ENCODE results near the gene OGFOD2. TPM values are rescaled to one million over a fixed set of nuclear protein-coding genes. Genes with fewer than 3 reads are reported as not detected.

The OGFOD2 gene
- total and polyA plus RNA-seq, 2 of the 13 experiments (the other 11 are each of a cell fraction or from before 2014, with no cell fraction given): 13.2 to 14.6 TPM

DNA sequence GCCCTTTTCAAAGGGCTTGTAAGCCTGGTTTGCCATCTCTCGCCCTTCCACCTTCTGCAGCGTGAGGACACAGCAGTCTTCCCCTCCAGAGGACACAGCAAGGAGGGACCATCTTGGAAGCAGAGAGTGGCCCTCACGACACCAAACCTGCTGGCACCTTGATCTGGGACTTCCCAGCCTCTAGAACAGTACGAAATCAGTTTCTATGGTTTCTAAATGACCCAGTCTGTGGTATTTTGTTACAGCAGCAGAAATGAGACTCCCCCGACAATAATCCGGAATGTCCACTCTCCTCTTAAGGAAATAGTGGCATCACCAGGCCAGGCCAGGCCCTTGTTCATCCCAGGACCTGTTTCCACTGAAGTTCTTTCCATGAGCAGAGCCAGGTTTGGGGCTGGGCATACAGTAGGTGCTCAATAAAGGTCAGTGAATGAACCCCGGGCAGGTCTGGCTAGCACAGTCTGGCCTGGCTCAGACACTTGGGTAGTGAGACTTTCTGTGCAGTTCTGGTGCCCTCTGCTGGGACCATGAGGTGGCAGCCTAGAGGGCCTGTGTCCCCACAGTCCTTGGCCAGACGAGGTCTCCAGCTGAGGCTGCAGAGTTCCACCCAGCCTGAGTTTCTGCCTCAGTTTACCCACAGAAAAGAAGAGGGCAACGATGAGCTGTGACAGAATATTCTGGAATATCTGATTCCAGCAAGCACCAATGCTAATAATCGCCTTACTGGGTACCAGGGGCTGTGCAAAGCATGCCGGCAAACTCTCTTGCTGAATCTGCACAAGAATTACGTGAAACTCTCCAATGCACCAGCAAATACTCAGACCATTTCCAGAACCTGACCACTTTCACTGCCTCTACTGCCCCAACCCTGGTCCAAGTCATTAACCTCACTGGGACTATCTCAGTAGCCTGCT, 22.8 kb upstream of the OGFOD2 start (continued):
- TF ChIP-seq, protein P1, sequence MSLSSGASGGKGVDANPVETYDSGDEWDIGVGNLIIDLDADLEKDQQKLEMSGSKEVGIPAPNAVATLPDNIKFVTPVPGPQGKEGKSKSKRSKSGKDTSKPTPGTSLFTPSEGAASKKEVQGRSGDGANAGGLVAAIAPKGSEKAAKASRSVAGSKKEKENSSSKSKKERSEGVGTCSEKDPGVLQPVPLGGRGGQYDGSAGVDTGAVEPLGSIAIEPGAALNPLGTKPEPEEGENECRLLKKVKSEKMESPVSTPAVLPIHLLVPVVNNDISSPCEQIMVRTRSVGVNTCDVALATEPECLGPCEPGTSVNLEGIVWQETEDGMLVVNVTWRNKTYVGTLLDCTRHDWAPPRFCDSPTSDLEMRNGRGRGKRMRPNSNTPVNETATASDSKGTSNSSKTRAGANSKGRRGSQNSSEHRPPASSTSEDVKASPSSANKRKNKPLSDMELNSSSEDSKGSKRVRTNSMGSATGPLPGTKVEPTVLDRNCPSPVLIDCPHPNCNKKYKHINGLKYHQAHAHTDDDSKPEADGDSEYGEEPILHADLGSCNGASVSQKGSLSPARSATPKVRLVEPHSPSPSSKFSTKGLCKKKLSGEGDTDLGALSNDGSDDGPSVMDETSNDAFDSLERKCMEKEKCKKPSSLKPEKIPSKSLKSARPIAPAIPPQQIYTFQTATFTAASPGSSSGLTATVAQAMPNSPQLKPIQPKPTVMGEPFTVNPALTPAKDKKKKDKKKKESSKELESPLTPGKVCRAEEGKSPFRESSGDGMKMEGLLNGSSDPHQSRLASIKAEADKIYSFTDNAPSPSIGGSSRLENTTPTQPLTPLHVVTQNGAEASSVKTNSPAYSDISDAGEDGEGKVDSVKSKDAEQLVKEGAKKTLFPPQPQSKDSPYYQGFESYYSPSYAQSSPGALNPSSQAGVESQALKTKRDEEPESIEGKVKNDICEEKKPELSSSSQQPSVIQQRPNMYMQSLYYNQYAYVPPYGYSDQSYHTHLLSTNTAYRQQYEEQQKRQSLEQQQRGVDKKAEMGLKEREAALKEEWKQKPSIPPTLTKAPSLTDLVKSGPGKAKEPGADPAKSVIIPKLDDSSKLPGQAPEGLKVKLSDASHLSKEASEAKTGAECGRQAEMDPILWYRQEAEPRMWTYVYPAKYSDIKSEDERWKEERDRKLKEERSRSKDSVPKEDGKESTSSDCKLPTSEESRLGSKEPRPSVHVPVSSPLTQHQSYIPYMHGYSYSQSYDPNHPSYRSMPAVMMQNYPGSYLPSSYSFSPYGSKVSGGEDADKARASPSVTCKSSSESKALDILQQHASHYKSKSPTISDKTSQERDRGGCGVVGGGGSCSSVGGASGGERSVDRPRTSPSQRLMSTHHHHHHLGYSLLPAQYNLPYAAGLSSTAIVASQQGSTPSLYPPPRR (CRISPR knock-in tag; IDR thresholded peaks at IDR 0.05; ENCODE audit: borderline replicate concordance): no peak
- no peak for TF ChIP-seq GTF3A (CRISPR knock-in tag; conservative IDR thresholded peaks at IDR 0.05)
- TF ChIP-seq NPAS2 (CRISPR knock-in tag; IDR thresholded peaks at IDR 0.05; ENCODE audit: borderline replicate concordance): no peak
- no peak; the same call in 1 of the 2 replicates for TF ChIP-seq ZNF3 (CRISPR knock-in tag; IDR thresholded peaks at IDR 0.05)
- TF ChIP-seq, protein P2, sequence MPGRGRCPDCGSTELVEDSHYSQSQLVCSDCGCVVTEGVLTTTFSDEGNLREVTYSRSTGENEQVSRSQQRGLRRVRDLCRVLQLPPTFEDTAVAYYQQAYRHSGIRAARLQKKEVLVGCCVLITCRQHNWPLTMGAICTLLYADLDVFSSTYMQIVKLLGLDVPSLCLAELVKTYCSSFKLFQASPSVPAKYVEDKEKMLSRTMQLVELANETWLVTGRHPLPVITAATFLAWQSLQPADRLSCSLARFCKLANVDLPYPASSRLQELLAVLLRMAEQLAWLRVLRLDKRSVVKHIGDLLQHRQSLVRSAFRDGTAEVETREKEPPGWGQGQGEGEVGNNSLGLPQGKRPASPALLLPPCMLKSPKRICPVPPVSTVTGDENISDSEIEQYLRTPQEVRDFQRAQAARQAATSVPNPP (CRISPR knock-in tag; IDR thresholded peaks at IDR 0.05): no peak
- TF ChIP-seq, protein P3, sequence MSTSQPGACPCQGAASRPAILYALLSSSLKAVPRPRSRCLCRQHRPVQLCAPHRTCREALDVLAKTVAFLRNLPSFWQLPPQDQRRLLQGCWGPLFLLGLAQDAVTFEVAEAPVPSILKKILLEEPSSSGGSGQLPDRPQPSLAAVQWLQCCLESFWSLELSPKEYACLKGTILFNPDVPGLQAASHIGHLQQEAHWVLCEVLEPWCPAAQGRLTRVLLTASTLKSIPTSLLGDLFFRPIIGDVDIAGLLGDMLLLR (CRISPR knock-in tag; IDR thresholded peaks at IDR 0.05): no peak
- no peak for TF ChIP-seq TMF1 (CRISPR knock-in tag; IDR thresholded peaks at IDR 0.05; ENCODE audit: low read depth)
- no peak for TF ChIP-seq BRCA1 (CRISPR knock-in tag; IDR thresholded peaks at IDR 0.05)
- TF ChIP-seq, protein P4, sequence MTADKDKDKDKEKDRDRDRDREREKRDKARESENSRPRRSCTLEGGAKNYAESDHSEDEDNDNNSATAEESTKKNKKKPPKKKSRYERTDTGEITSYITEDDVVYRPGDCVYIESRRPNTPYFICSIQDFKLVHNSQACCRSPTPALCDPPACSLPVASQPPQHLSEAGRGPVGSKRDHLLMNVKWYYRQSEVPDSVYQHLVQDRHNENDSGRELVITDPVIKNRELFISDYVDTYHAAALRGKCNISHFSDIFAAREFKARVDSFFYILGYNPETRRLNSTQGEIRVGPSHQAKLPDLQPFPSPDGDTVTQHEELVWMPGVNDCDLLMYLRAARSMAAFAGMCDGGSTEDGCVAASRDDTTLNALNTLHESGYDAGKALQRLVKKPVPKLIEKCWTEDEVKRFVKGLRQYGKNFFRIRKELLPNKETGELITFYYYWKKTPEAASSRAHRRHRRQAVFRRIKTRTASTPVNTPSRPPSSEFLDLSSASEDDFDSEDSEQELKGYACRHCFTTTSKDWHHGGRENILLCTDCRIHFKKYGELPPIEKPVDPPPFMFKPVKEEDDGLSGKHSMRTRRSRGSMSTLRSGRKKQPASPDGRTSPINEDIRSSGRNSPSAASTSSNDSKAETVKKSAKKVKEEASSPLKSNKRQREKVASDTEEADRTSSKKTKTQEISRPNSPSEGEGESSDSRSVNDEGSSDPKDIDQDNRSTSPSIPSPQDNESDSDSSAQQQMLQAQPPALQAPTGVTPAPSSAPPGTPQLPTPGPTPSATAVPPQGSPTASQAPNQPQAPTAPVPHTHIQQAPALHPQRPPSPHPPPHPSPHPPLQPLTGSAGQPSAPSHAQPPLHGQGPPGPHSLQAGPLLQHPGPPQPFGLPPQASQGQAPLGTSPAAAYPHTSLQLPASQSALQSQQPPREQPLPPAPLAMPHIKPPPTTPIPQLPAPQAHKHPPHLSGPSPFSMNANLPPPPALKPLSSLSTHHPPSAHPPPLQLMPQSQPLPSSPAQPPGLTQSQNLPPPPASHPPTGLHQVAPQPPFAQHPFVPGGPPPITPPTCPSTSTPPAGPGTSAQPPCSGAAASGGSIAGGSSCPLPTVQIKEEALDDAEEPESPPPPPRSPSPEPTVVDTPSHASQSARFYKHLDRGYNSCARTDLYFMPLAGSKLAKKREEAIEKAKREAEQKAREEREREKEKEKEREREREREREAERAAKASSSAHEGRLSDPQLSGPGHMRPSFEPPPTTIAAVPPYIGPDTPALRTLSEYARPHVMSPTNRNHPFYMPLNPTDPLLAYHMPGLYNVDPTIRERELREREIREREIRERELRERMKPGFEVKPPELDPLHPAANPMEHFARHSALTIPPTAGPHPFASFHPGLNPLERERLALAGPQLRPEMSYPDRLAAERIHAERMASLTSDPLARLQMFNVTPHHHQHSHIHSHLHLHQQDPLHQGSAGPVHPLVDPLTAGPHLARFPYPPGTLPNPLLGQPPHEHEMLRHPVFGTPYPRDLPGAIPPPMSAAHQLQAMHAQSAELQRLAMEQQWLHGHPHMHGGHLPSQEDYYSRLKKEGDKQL (CRISPR knock-in tag; IDR thresholded peaks at IDR 0.05; ENCODE audit: low read depth): no peak
- TF ChIP-seq JUND (CRISPR knock-in tag; IDR thresholded peaks at IDR 0.05): no peak
- peak; percentile 100 for TF ChIP-seq ZKSCAN8 (CRISPR knock-in tag; IDR thresholded peaks at IDR 0.05; ENCODE audit: borderline replicate concordance)
- TF ChIP-seq ZNF556 (CRISPR knock-in tag; IDR thresholded peaks at IDR 0.05; ENCODE audit: borderline replicate concordance): no peak
- TF ChIP-seq ZNF747 (CRISPR knock-in tag; IDR thresholded peaks at IDR 0.05; ENCODE audit: borderline replicate concordance): 0 out of 2 replicates have a peak, but pooled peaks have one; percentile 33
- TF ChIP-seq ZNF891 (CRISPR knock-in tag; IDR thresholded peaks at IDR 0.05): no peak
- no peak for TF ChIP-seq ZMYM4 (CRISPR knock-in tag; IDR thresholded peaks at IDR 0.05)
- TF ChIP-seq KLF9 (CRISPR knock-in tag; IDR thresholded peaks at IDR 0.05; ENCODE audit: low read depth): 0 out of 2 replicates have a peak, but pooled peaks have one; percentile 59
- TF ChIP-seq ZFP36L2 (CRISPR knock-in tag; IDR thresholded peaks at IDR 0.05): no peak

Measured in HepG2 (cell line).